SU-DHL-6 (cell line): ENCODE measurements around the gene COG6.
A peak's percentile ranks its signal among the peaks of the same experiment; 100 is the strongest.

Experiments used
- H2AFZ ChIP-seq: fragments of 200-600 bp; sonication (generic); 2 replicates; pipeline ENCODE4 v1.6.1; 2014; ENCODE audit warnings: low read depth, mild to moderate bottlenecking, moderate library complexity, mixed read lengths, antibody characterized with exemption, low read length; ENCODE audit not compliant: severe bottlenecking
- H3F3A ChIP-seq: fragments of 200-600 bp; shearing (Covaris generic); 2 replicates; pipeline ENCODE4 v1.6.0; 2016; ENCODE audit warnings: antibody characterized with exemption, mild to moderate bottlenecking; ENCODE audit not compliant: insufficient read depth
- H3K27ac ChIP-seq: fragments of 200-600 bp; sonication (generic); 2 replicates; pipeline ENCODE4 v1.5.1; 2016; ENCODE audit warnings: low read depth, mild to moderate bottlenecking, low read length, moderate library complexity, mixed read lengths
- H3K27me3 ChIP-seq: fragments of 200-600 bp; sonication (generic), shearing (Covaris generic); 2 replicates; pipeline ENCODE4 v1.6.0; 2014; ENCODE audit warnings: mild to moderate bottlenecking, low read length
- H3K36me3 ChIP-seq: fragments of 200-600 bp; sonication (generic); 2 replicates; pipeline ENCODE4 v1.6.1; 2014; ENCODE audit warnings: mild to moderate bottlenecking, low read length, mixed read lengths
- H3K4me2 ChIP-seq: fragments of 300-600, 200-600 bp; shearing (Covaris generic), sonication (generic); 2 replicates; pipeline ENCODE4 v1.6.0; 2014; ENCODE audit warnings: low read length, low read depth, mild to moderate bottlenecking; ENCODE audit not compliant: poor library complexity, severe bottlenecking
- H3K4me3 ChIP-seq: fragments of 200-600 bp; sonication (generic); 2 replicates; pipeline ENCODE4 v1.5.1; 2014; ENCODE audit warnings: antibody characterized with exemption, low read length, mild to moderate bottlenecking, mixed read lengths; ENCODE audit not compliant: insufficient read depth, poor library complexity, severe bottlenecking
- H3K79me2 ChIP-seq: fragments of 200-600 bp; sonication (generic); 2 replicates; pipeline ENCODE4 v1.6.1; 2014; ENCODE audit warnings: mild to moderate bottlenecking, low read length, moderate library complexity; ENCODE audit not compliant: insufficient read depth
- H3K9ac ChIP-seq: fragments of 200-600 bp; sonication (generic); 2 replicates; pipeline ENCODE4 v1.7.0; 2014; ENCODE audit warnings: mild to moderate bottlenecking, low read length
- H3K9me2 ChIP-seq: fragments of 200-600 bp; sonication (generic); replicated peaks from 2 replicates; pipeline ENCODE4 v1.6.1; 2014; ENCODE audit warnings: low read length; ENCODE audit not compliant: insufficient read depth
- H3K9me3 ChIP-seq: fragments of 200-600 bp; sonication (generic); 2 replicates; pipeline ENCODE4 v1.6.1; 2014; ENCODE audit warnings: low read length, mixed read lengths; ENCODE audit not compliant: insufficient read depth
- H4K20me1 ChIP-seq: fragments of 200-600 bp; sonication (generic); 2 replicates; pipeline ENCODE4 v1.6.1; 2014; ENCODE audit warnings: low read depth, mild to moderate bottlenecking, antibody characterized with exemption, low read length, moderate library complexity, mixed read lengths
- EZH2phosphoT487 ChIP-seq: fragments of 200-600 bp; sonication (generic), shearing (Covaris generic); conservative IDR thresholded peaks from 2 replicates; pipeline ENCODE4 v1.6.1; 2018; ENCODE audit warnings: mild to moderate bottlenecking, antibody characterized with exemption, low read length, moderate library complexity, mixed read lengths
- TF ChIP-seq, protein P1 (sequence below): fragments of 200-600 bp; sonication (generic); IDR thresholded peaks from one replicate; pipeline ENCODE4 v1.5.1; 2017; ENCODE audit warnings: antibody characterized with exemption, mild to moderate bottlenecking, low read length, moderate library complexity; ENCODE audit not compliant: insufficient read depth, poor library complexity, severe bottlenecking

COG6 gene

DNA sequence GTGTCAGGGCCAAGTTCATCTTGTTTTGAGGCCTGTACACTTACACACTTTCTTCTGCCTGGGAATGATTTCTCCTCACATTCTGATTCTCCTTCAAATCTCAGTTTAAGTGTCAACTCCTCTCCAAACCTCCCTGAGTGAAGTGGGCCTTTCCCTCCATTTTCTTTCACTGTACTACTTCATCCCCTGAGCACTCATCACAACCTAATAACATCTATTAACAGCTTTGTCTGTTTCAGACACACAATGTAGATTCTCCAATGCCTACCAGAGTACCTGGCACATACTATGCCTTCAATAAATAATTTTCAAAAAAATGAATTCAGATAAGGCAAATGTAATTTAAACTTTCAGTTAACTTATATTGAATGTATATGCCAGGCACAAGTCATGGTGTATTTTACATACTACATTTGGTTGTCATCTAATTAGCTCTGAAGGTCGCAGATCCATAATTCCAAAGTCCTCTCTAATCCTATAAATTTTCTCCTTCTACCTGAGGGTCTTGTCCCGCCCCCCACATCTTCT, 357 bp upstream of the COG6 start:
- Histone ChIP-seq H3K36me3 (no peaks in the 10 kb centered on the region; the same call in 1 of the 2 replicates), H3K9me3 (no peaks in the 10 kb centered on the region), H4K20me1 (no peaks in the 10 kb centered on the region), H2AFZ (peak overlapping the region; percentile 95), H3F3A (no peaks in the 10 kb centered on the region), H3K9ac (peak overlapping the region; percentile 79), H3K9me2 (no peaks in the 10 kb centered on the region), H3K4me3 (peak overlapping the region; percentile 86), H3K4me2 (peak overlapping the region; percentile 77), H3K27me3 (no peaks in the 10 kb centered on the region), H3K27ac (no peak overlapping the region), H3K79me2 (peaks cover 10% of the 10 kb centered on the region; the same call in 1 of the 2 replicates)
- no peak for TF ChIP-seq EZH2phosphoT487
- TF ChIP-seq, protein P1, sequence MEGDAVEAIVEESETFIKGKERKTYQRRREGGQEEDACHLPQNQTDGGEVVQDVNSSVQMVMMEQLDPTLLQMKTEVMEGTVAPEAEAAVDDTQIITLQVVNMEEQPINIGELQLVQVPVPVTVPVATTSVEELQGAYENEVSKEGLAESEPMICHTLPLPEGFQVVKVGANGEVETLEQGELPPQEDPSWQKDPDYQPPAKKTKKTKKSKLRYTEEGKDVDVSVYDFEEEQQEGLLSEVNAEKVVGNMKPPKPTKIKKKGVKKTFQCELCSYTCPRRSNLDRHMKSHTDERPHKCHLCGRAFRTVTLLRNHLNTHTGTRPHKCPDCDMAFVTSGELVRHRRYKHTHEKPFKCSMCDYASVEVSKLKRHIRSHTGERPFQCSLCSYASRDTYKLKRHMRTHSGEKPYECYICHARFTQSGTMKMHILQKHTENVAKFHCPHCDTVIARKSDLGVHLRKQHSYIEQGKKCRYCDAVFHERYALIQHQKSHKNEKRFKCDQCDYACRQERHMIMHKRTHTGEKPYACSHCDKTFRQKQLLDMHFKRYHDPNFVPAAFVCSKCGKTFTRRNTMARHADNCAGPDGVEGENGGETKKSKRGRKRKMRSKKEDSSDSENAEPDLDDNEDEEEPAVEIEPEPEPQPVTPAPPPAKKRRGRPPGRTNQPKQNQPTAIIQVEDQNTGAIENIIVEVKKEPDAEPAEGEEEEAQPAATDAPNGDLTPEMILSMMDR, result no peak

DNA sequence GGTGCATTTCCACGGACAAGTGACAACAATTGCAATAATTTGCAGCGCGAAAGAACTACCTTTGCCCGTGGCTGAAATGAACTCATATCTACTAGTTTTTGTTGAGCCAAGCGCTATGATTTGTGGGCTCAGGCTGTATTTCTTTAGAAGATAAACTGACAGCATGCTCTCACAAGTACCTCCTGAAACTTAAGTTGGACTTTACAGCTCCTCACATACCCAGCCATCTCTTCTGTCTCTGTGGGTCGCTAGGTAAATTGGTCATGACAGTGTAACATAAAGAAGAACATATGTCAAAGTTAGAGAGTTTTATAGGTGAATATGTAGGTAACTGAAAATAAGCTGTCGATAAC, 839 bp downstream of the COG6 start:
- no peaks in the 10 kb centered on the region for H4K20me1 ChIP-seq
- TF ChIP-seq, protein P1, result no peak
- TF ChIP-seq EZH2phosphoT487, result no peak
- H3K9ac ChIP-seq, result peak overlapping the region; percentile 79
- H3K36me3 ChIP-seq, result peaks cover 7% of the 10 kb centered on the region; the same call in 1 of the 2 replicates
- H3K79me2 ChIP-seq, result peaks cover 10% of the 10 kb centered on the region; the same call in 1 of the 2 replicates
- peak overlapping the region; percentile 95 for H2AFZ ChIP-seq
- peak overlapping the region; percentile 86 for H3K4me3 ChIP-seq
- H3F3A ChIP-seq, result no peaks in the 10 kb centered on the region
- no peak overlapping the region for H3K27ac ChIP-seq
- no peaks in the 10 kb centered on the region for H3K9me3 ChIP-seq
- no peaks in the 10 kb centered on the region for H3K27me3 ChIP-seq
- no peaks in the 10 kb centered on the region for H3K9me2 ChIP-seq
- H3K4me2 ChIP-seq, result peak overlapping the region; percentile 77

DNA sequence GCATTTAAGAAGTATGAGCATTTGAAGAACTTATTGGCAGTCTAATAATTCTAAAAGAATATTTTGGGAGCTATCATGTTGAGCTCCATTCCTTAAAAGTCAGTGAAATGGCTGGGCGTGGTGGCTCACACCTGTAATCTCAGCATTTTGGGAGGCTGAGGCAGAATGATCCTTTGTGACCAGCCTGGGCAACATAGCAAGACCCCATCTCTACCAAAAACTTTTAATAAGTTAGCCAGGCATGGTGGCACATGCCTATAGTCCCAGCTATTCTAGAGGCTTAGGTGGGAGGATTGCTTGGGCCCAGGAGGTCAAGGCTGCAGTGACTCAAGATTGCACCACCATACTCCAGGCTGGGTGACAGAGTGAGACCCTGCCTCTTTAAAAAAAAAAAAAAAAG, 8.0 kb downstream of the COG6 start:
- H3K36me3 ChIP-seq, result peaks cover 19% of the 10 kb centered on the region; the same call in 1 of the 2 replicates
- H3K27me3 ChIP-seq, result no peaks in the 10 kb centered on the region
- no peaks in the 10 kb centered on the region for H4K20me1 ChIP-seq

More for the DNA sequence above, 8.0 kb downstream of the COG6 start:
- Histone ChIP-seq H3K27ac (no peak overlapping the region), H3K9me3 (no peaks in the 10 kb centered on the region), H3K4me2 (no peak overlapping the region), H3F3A (no peaks in the 10 kb centered on the region), H3K79me2 (no peaks in the 10 kb centered on the region), H3K9me2 (no peaks in the 10 kb centered on the region), H3K9ac (no peak overlapping the region), H2AFZ (no peak overlapping the region), H3K4me3 (no peak overlapping the region)
- TF ChIP-seq EZH2phosphoT487, result no peak
- TF ChIP-seq, protein P1, result no peak
